Activated naive CD8-positive, alpha-beta T cell treated with anti-CD3 and anti-CD28 coated beads for 36 hours (primary cell): ENCODE data around the gene GALNT2. TPM values are rescaled to one million over a fixed set of nuclear protein-coding genes. Genes with fewer than 3 reads are reported as not detected.

Experiments
- DNase-seq: peaks from one replicate; pipeline ENCODE4 v3.0.0; 2021
- H3K27ac Mint-ChIP-seq: one replicate; pipeline ENCODE4 v1.8.0; 2022; ENCODE audit warnings: mild to moderate bottlenecking, moderate library complexity, mixed read lengths
- H3K27me3 Mint-ChIP-seq: one replicate; pipeline ENCODE4 v1.8.0; 2022; ENCODE audit warnings: mild to moderate bottlenecking, mixed read lengths
- H3K36me3 Mint-ChIP-seq: one replicate; pipeline ENCODE4 v1.8.0; 2021; ENCODE audit warnings: mild to moderate bottlenecking, mixed read lengths
- H3K4me1 Mint-ChIP-seq: one replicate; pipeline ENCODE4 v1.8.0; 2021; ENCODE audit warnings: mixed read lengths
- H3K4me3 Mint-ChIP-seq: one replicate; pipeline ENCODE4 v1.8.0; 2022; ENCODE audit warnings: mild to moderate bottlenecking, moderate library complexity, mixed read lengths
- H3K9me3 Mint-ChIP-seq: one replicate; pipeline ENCODE4 v1.8.0; 2022; ENCODE audit warnings: mixed read lengths
- total RNA-seq, 2 experiments: library from RNA; stranded (reverse); gene quantifications; one replicate each; pipeline ENCODE4 v1.2.3, GENCODE V29; 2021

Gene GALNT2
- total RNA-seq, 2 experiments from 2014 or later = 46.5 to 48.2 TPM

GRCh38 chr1:230128569-230129285, 61.7 kb downstream of the GALNT2 start:
- DNase-seq = no peak
- peaks cover 7% of the 10 kb centered on the region for H3K36me3 Mint-ChIP-seq
- H3K9me3 Mint-ChIP-seq = no peaks in the 10 kb centered on the region
- peaks cover 61% of the 10 kb centered on the region for H3K4me1 Mint-ChIP-seq
- no peak overlapping the region for H3K4me3 Mint-ChIP-seq
- no peak overlapping the region for H3K27ac Mint-ChIP-seq
- H3K27me3 Mint-ChIP-seq = no peaks in the 10 kb centered on the region

- Mint-ChIP-seq H3K4me1 (peaks cover 55% of the 10 kb centered on the region), H3K27me3 (no peaks in the 10 kb centered on the region), H3K9me3 (no peaks in the 10 kb centered on the region), H3K27ac (no peak overlapping the region), H3K4me3 (no peak overlapping the region), H3K36me3 (peaks cover 3% of the 10 kb centered on the region)
- no peak for DNase-seq
Measured at GRCh38 chr1:230129341-230129740, 62.3 kb downstream of the GALNT2 start.

- H3K27me3 Mint-ChIP-seq = no peaks in the 10 kb centered on the region
- peak overlapping the region; percentile 55 for H3K27ac Mint-ChIP-seq
- H3K4me3 Mint-ChIP-seq = no peak overlapping the region
- DNase-seq = no peak
- peaks cover 47% of the 10 kb centered on the region for H3K4me1 Mint-ChIP-seq
- H3K36me3 Mint-ChIP-seq = peaks cover 4% of the 10 kb centered on the region
- H3K9me3 Mint-ChIP-seq = no peaks in the 10 kb centered on the region
Measured at GRCh38 chr1:230130172-230130944, 63.3 kb downstream of the GALNT2 start.

GRCh38 chr1:230131457-230131856, 64.4 kb downstream of the GALNT2 start:
- H3K9me3 Mint-ChIP-seq = no peaks in the 10 kb centered on the region
- no peaks in the 10 kb centered on the region for H3K27me3 Mint-ChIP-seq
- peaks cover 36% of the 10 kb centered on the region for H3K4me1 Mint-ChIP-seq
- H3K27ac Mint-ChIP-seq = no peak overlapping the region
- H3K4me3 Mint-ChIP-seq = no peak overlapping the region
- H3K36me3 Mint-ChIP-seq = peaks cover 6% of the 10 kb centered on the region
- DNase-seq = no peak

GRCh38 chr1:230132758-230133157, 65.7 kb downstream of the GALNT2 start:
- H3K27ac Mint-ChIP-seq = no peak overlapping the region
- H3K9me3 Mint-ChIP-seq = no peaks in the 10 kb centered on the region
- no peaks in the 10 kb centered on the region for H3K27me3 Mint-ChIP-seq
- H3K36me3 Mint-ChIP-seq = peaks cover 7% of the 10 kb centered on the region
- peaks cover 24% of the 10 kb centered on the region for H3K4me1 Mint-ChIP-seq
- no peak for DNase-seq
- no peak overlapping the region for H3K4me3 Mint-ChIP-seq

GRCh38 chr1:230135726-230136125, 68.7 kb downstream of the GALNT2 start:
- Mint-ChIP-seq H3K4me1 (peaks cover 21% of the 10 kb centered on the region), H3K27ac (no peak overlapping the region), H3K4me3 (no peak overlapping the region), H3K36me3 (peaks cover 10% of the 10 kb centered on the region), H3K27me3 (no peaks in the 10 kb centered on the region), H3K9me3 (no peaks in the 10 kb centered on the region)
- no peak for DNase-seq

- Mint-ChIP-seq H3K4me3 (no peak overlapping the region), H3K36me3 (peaks cover 10% of the 10 kb centered on the region), H3K27ac (no peak overlapping the region), H3K4me1 (peaks cover 30% of the 10 kb centered on the region), H3K9me3 (no peaks in the 10 kb centered on the region), H3K27me3 (no peaks in the 10 kb centered on the region)
- DNase-seq = no peak
Measured at GRCh38 chr1:230136453-230137336, 69.7 kb downstream of the GALNT2 start.

- H3K36me3 Mint-ChIP-seq = peaks cover 10% of the 10 kb centered on the region
- no peak for DNase-seq
- peaks cover 28% of the 10 kb centered on the region for H3K4me1 Mint-ChIP-seq
- H3K9me3 Mint-ChIP-seq = no peaks in the 10 kb centered on the region
- H3K27me3 Mint-ChIP-seq = no peaks in the 10 kb centered on the region
- no peak overlapping the region for H3K4me3 Mint-ChIP-seq
- H3K27ac Mint-ChIP-seq = no peak overlapping the region
Measured at GRCh38 chr1:230137337-230137815, 70.3 kb downstream of the GALNT2 start.

- peaks cover 28% of the 10 kb centered on the region for H3K4me1 Mint-ChIP-seq
Measured at GRCh38 chr1:230138561-230139239, 71.7 kb downstream of the GALNT2 start.

GRCh38 chr1:230139315-230139714, 72.3 kb downstream of the GALNT2 start:
- H3K27ac Mint-ChIP-seq = no peak overlapping the region
- no peak overlapping the region for H3K4me3 Mint-ChIP-seq
- H3K9me3 Mint-ChIP-seq = no peaks in the 10 kb centered on the region

More at GRCh38 chr1:230138561-230139239, 71.7 kb downstream of the GALNT2 start:
- Mint-ChIP-seq H3K36me3 (peaks cover 15% of the 10 kb centered on the region), H3K27me3 (no peaks in the 10 kb centered on the region), H3K27ac (no peak overlapping the region), H3K4me3 (no peak overlapping the region), H3K9me3 (no peaks in the 10 kb centered on the region)
- DNase-seq = no peak

GRCh38 chr1:230139741-230140140, 72.7 kb downstream of the GALNT2 start:
- H3K27me3 Mint-ChIP-seq = no peaks in the 10 kb centered on the region
- no peak overlapping the region for H3K27ac Mint-ChIP-seq
- peaks cover 12% of the 10 kb centered on the region for H3K36me3 Mint-ChIP-seq
- DNase-seq = no peak
- peaks cover 36% of the 10 kb centered on the region for H3K4me1 Mint-ChIP-seq
- no peaks in the 10 kb centered on the region for H3K9me3 Mint-ChIP-seq
- H3K4me3 Mint-ChIP-seq = no peak overlapping the region

More at GRCh38 chr1:230139315-230139714, 72.3 kb downstream of the GALNT2 start:
- Mint-ChIP-seq H3K36me3 (peaks cover 15% of the 10 kb centered on the region), H3K4me1 (peaks cover 34% of the 10 kb centered on the region), H3K27me3 (no peaks in the 10 kb centered on the region)
- DNase-seq = no peak

GRCh38 chr1:230140221-230141020, 73.4 kb downstream of the GALNT2 start:
- H3K9me3 Mint-ChIP-seq = no peaks in the 10 kb centered on the region
- H3K4me1 Mint-ChIP-seq = peaks cover 42% of the 10 kb centered on the region
- H3K4me3 Mint-ChIP-seq = no peak overlapping the region
- no peaks in the 10 kb centered on the region for H3K27me3 Mint-ChIP-seq
- H3K36me3 Mint-ChIP-seq = peaks cover 11% of the 10 kb centered on the region
- no peak overlapping the region for H3K27ac Mint-ChIP-seq
- DNase-seq = no peak

- no peaks in the 10 kb centered on the region for H3K27me3 Mint-ChIP-seq
- DNase-seq = no peak
- H3K4me3 Mint-ChIP-seq = no peak overlapping the region
- no peaks in the 10 kb centered on the region for H3K9me3 Mint-ChIP-seq
- no peak overlapping the region for H3K27ac Mint-ChIP-seq
- H3K4me1 Mint-ChIP-seq = peaks cover 48% of the 10 kb centered on the region
- H3K36me3 Mint-ChIP-seq = peaks cover 10% of the 10 kb centered on the region
Measured at GRCh38 chr1:230141021-230141648, 74.1 kb downstream of the GALNT2 start.
